Activated effector memory CD4-positive, alpha-beta T cell treated with anti-CD3 and anti-CD28 coated beads, Interleukin-2, amount 50 U/mL, for 16 hours (primary cell): ENCODE measurements around the gene SMIM45.

Experiments used
- DNase-seq: peaks from one replicate; pipeline ENCODE4 v3.0.0-alpha.2; 2020

Gene SMIM45

DNA sequence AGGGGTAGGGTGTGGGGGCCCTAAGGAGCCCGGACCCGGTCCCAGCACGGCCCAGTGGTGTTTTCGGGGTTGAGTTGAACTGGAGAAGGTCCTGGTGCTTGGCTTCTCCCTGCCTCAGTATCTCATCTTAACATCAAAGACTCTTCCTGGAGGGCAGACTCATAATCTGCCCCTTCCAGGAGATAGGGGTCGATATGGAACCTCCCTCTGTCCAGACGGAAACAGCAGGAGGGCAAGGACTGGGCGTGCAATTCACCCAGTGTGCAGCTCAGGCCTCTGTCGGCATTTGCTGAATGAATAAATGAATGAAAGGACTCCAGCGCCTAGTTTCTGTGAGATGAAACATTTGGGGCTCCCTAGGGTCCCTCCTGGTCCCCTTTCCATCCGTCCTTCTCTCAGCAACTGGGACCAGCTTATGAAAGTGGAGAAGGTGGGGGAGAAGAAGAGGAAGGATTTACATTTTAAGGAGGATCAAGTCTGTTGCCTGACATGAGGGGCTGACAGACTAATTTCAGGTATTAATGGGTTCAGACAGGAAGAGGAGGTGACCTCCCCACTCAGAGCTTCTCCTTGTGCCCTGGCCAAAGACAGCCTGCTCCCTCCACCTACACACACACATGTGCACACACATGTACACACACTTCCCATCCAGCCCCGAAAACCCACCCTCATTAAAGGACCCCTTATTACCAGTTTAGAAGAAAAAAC lies 36.0 kb upstream of the SMIM45 start:
- no peak for DNase-seq

GRCh38 chr22:41916745-41917358 lies 35.1 kb upstream of the SMIM45 start:
- DNase-seq: no peak

- DNase-seq: no peak
These were observed 34.5 kb upstream of the SMIM45 start for GRCh38 chr22:41917375-41917902.

DNA sequence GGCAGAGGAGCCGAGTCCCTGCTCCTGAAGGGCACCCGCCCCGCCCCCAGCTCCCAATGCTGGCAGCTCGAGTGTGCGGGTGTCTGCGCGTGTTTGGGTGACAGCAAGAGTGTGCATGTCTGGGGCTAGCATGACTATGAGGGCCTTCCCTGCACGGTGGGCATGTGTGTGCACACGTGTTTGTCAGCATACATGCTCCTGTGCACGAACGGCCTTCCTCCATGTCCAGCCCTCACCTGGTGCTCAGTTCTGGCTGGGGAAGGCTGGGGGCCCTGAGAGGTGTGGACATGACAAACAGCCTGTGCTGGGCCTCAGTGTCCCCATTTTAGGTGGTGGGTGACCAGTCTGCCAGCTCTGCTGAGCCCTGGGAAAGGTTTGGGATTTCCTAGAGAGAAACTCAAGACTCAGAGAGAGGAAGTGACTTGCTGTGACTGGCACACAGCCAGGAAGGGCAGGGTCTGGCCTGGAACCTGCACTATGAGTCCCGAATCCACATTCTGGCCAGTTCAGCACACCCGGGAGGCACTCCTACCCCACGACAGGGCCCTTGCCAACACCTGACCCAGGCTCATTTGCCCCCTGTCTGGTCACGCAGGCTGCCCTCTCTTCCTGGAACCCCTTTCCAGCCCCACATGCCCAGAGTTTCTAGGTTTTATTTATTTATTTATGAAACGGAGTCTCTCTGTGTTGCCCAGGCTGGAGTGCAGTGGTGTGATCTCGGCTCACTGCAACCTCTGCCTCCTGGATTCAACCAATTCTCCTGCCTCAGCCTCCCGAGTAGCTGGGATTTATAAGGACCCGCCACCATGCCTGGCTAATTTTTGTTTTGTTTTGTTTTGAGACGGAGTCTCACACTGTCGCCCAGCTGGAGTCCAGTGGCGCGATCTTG lies 33.8 kb upstream of the SMIM45 start:
- no peak for DNase-seq

GRCh38 chr22:41919357-41920224 lies 32.4 kb upstream of the SMIM45 start:
- peak; percentile 82 for DNase-seq

- DNase-seq: no peak
These were observed 31.5 kb upstream of the SMIM45 start for GRCh38 chr22:41920271-41920976.

GRCh38 chr22:41922328-41922727 lies 29.6 kb upstream of the SMIM45 start:
- no peak for DNase-seq

GRCh38 chr22:41922940-41923594 lies 28.9 kb upstream of the SMIM45 start:
- DNase-seq: no peak

DNA sequence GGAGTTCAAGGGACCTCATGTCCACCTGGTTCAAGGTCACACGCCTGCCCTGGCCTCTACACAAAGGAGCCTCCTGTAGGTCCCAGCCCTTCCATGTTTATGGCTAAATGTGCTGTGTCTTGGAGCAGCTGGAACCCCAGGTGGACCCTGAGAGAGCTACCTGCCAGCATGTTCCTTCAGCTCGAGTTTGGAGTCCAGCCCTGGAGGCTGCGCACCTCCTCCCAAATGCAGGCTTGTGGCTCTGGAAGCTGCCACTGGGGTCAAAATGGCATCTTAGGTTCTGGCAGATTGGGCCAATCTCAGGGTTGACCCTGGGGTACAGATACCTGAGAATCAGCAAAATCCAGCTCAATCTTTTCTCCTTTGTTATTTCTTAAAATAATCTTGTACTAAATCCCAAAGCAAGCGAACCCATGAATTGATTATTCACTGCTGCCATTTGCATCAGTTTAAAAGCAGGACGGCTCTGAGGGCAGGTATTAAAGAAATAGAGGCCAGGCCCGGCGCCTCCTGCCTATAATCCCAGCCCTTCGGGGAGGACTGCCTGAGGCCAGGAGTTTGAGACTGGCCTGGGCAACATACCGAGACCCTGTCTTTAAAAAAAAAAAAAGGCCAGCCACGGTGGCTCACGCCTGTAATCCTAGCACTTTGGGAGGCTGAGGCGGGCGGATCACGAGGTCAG lies 28.2 kb upstream of the SMIM45 start:
- DNase-seq: no peak

GRCh38 chr22:41925783-41926460 lies 26.0 kb upstream of the SMIM45 start:
- DNase-seq: peak; percentile 92

DNA sequence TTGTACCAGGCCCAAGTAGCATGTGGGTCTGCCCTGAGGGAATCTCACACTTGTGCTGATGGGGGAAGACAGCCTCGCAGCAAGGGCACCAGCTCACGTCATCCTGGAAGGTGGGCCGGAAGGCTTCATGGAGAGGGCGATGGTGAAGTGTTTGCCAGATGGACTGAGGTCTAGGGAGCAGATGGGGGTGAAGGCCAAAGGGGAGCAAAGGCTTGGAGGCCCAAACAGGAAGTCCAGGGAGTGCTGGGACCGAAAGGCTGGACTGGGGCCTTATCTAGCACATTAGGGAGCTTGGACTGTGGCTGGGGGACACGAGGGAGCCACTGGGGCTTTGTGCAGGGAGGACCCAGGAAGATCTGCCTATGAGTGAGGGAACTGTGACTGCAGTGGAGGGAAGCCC lies 24.1 kb upstream of the SMIM45 start:
- no peak for DNase-seq

GRCh38 chr22:41928593-41929417 lies 23.1 kb upstream of the SMIM45 start:
- DNase-seq: no peak

DNA sequence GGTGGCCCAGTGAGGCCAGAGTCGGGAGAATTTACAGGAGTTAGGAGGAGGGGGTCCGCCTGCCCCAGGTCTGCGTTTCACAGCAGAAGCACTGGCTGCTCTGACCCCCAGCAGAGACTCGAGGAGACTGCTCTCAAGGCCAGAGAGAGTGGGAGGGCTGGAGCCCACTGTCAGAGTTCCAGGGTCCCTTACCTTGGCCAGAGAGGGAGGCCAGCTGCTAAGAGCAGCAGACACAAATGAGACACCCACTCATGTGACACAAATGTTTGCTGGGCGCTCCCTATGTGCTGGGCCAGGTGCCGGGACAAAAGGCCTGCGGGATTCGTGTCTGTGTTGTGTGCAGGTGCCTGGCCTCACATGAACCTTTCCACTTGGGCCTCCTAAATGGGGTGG lies 22.5 kb upstream of the SMIM45 start:
- DNase-seq: no peak

DNA sequence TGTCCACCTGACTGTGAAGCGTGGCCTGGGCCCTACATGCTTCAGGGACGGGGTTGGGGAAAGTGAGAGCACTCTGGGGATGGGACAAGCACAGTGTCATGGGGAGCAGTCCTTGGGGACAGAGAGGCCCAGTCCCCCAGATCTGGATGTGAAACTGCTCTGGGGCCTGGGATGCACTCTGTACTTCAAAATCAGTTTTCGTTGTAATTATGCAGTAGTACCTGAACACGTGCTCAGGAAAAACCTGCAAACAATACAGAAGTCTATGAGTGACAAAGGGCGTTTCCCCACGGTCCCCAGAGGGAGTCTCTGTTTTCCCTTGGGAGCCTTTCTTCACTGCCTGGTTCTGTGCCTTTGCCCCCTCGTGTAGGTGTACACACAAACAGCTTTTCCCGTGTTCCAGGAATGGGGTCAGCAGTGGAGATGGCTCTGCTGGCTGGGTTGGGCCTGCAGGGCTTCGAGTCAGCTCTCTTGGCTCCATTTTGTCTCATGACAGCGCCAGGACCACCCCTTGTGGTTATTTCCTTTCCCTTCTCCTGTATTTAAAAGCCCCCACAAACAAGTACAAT lies 20.2 kb upstream of the SMIM45 start:
- no peak for DNase-seq

DNA sequence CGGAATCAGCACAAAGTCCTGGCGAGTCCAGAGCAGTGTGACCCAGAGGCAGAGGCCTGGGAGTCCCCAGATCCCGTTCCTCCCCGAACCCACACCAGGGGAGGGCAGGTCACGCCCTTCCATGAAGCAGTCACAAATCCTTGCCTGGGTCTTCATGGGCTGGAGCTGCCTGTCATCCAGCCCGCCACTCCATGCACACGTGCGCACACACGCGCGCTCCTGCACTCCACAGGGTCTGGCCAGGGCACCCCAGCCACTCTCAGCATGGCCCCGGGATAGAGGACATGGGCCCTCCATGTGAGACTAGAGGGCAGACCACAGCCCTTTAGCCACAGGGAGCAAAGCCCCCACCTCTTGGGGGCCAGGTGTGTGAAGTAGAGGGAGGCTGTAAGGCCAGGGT lies 19.6 kb upstream of the SMIM45 start:
- DNase-seq: no peak

DNA sequence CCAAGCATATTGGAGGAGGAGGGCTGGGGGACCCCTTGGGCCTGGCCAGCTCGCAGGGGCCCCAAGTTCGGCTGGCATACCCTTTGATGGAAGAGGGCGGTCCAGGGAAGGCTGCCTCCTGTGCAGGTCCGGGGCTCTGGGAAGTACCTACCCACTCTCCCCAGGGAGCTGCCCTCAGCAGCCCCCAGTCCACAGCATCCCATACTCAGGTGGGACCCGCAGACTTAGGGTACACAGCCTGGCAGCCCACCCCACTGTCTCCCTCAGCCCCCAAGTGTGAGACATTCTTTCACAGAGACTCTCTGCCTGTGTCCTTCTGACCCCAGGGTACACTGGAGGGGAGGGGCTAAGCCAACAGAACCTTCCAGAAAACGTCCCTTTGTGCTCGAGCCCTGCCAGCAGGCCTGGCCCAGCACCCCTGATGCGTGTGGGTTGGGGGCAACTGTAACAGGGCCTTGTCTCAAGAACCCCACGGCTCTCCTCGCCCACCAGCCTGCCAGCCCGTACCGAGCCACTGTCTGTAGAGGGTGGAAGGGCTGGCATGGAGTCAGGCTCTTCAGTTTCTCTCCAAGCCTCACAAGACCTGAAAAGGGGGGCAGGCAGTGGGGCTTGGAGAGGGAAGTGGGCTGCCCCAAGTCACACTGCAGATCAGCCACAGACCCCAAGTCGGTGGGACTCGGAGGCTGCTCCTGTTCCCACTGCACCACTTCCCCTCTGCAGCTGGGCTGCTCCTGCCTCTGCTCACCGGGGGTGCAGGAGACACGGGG lies 18.4 kb upstream of the SMIM45 start:
- DNase-seq: no peak

DNA sequence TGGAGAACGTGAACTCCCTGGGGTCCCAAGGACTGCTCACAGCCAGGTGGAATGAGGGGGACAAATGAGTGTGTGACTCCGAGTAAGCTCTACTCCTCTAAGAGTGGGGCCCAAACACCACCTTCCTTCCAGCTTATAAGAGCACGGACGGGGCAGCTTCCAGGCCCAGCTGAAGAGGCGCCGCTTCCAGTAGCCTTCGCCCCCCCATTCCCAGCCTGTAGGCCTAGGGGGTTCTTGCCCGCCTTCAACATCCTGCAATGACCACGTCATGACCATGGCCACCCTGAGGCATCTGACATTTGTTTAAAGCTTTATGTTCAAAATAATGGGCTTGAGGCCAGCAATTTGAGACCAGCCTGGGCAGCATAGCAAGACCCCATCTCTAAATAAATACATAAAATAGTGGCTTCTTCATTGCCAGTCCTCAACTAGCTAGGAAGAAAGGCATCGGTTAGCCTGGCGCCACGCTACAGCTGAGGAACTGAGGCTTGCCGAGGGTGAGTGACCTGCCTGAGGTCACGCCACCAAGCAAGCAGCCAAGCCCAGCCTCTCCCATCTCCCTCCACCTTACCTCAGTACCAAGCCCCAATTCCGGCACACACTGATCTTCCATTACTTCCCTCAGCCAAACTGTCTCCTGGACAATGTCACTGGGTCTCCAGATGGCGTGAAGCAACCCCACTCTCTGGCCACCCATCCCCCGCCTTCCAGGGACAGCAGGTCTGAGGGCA lies 17.5 kb upstream of the SMIM45 start:
- no peak for DNase-seq
